GM10266 (cell line): ENCODE measurements around the gene RASSF3.
"Not testable (repeated sequence)": the region's sequence is repeated elsewhere in the genome, so short reads cannot be mapped to it uniquely, and the experiment has no call there.

ENCODE experiments used
- DNase-seq: peaks from one replicate; pipeline ENCODE4 v3.0.0; 2012; ENCODE audit errors: extremely low spot score
- TF ChIP-seq, protein P1 (sequence below): IDR thresholded peaks from 2 replicates; pipeline ENCODE4 v1.5.1; 2012; ENCODE audit warnings: mild to moderate bottlenecking, low read depth; ENCODE audit not compliant: control insufficient read depth, insufficient read depth; ENCODE audit errors: missing control alignments

Gene RASSF3

DNA sequence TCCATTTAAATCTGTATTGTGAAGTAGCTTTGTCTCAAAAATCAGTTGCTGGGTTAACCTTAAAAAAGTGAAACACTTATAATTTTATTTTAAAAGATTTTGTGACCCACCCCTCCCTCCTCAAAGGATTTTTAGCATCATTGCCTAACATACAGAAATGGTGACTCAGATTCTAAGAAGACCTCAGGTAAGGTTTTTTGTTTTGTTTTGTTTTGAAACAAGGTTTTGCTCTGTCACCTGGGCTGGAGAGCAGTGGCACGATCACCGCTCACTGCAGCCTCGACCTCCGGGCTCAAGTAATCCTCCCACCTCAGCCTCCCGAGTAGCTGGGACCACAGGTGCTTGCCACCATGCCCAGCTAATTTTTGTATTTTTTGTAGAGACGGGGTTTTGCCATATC lies 74.8 kb downstream of the RASSF3 start:
- TF ChIP-seq, protein P1, sequence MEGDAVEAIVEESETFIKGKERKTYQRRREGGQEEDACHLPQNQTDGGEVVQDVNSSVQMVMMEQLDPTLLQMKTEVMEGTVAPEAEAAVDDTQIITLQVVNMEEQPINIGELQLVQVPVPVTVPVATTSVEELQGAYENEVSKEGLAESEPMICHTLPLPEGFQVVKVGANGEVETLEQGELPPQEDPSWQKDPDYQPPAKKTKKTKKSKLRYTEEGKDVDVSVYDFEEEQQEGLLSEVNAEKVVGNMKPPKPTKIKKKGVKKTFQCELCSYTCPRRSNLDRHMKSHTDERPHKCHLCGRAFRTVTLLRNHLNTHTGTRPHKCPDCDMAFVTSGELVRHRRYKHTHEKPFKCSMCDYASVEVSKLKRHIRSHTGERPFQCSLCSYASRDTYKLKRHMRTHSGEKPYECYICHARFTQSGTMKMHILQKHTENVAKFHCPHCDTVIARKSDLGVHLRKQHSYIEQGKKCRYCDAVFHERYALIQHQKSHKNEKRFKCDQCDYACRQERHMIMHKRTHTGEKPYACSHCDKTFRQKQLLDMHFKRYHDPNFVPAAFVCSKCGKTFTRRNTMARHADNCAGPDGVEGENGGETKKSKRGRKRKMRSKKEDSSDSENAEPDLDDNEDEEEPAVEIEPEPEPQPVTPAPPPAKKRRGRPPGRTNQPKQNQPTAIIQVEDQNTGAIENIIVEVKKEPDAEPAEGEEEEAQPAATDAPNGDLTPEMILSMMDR = no peak
- DNase-seq = no peak

- no peak for DNase-seq
- TF ChIP-seq, protein P1 = no peak
These were observed 75.3 kb downstream of the RASSF3 start for GRCh38 chr12:64685605-64686004.

DNA sequence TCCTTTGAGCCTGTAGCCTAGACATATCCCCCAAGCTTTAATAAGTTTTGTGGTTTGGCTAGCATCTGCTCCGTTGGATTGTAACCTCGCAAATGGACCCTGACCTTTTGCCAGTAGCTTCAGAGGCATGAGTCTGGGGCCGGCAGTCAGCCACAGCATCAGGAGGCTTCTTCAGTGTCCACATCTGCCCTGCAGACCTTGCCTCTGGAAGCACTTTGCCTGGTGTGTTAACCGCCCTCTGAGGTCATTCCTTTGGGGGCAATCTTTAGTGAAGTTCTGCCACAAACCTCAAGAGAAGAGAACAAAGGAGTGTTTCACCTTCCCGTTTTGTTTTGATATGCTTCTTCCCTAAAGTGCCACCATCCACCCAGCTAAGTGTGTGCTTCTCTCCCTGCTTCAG lies 77.5 kb downstream of the RASSF3 start:
- TF ChIP-seq, protein P1 = no peak
- no peak for DNase-seq

DNA sequence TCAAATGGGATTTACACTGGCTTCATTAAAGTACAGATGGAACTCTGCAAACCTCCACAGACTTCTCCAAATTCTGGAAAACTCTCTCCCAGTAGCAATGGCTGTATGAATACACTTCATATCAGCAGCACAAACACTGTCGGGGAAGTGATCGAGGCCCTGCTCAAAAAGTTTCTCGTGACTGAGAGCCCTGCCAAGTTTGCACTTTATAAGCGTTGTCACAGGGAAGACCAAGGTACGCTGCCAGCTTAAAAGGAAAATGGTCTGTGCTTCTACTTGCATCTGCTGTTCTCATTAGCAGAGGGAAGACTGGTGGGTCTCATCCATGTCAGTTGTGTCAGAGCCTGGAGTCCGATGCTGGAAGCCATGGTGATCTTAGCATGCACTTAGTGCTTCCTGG lies 77.9 kb downstream of the RASSF3 start:
- TF ChIP-seq, protein P1 = no peak
- DNase-seq = no peak

DNA sequence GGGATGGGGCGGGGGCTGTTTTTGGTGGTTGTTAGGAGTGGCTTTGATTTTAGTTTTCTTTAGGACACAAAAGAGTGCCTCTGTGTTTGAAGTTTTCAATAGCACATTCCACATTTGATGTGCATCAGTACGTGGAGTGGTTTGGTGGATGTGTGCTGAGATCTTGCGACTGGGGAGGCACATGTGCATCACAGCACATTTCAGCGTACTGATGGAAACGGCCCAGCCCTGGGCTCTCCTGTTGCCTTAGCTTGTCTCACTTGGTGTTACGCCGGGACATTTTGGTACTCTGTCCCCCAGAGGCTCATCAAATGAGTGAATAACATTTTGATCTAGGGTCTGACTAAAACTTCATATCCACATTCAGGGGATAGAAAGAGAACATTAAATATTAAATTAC lies 78.4 kb downstream of the RASSF3 start:
- TF ChIP-seq, protein P1 = no peak
- DNase-seq = no peak

DNA sequence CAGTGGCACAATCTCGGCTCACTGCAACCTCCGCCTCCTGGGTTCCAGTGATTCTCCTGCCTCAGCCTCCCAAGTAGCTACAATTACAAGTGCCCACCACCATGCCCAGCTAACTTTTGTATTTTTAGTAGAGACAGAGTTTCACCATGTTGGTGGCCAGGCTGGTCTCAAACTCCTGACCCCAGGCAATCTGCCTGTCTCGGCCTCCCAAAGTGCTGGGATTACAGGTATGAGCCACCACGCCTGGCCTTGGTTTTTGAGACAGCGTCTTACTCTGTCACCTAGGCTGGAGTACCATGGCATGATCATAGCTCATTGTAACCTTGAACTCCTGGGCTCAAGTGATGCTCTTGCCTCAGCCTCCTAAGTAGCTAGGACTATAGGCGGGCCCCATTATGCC lies 79.9 kb downstream of the RASSF3 start:
- not testable (repeated sequence) for DNase-seq

DNA sequence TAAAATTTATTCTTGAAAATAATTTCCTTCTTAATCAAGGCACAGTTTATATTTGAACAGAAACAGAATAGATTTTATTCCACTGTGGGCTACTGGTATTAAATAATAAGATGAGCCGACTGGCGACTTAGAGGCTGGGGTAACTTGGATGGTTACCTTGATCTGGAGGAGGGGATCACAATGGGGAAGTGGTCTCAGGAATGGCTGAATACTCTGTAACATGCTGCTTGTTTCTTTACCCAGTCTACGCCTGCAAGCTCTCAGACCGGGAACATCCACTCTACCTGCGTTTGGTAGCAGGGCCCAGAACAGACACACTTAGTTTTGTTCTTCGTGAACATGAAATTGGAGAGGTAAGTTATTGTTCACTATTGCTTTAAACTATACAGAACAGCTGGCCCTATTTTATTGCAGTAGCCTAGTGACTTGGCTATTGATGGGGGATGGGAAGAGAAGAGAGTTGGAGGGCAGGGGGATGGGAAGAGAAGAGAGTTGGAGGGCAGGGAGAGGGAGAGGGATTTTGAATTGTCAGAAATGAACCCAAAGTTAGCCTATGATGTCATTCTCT lies 81.0 kb downstream of the RASSF3 start:
- no peak for DNase-seq
- TF ChIP-seq, protein P1 = no peak

DNA sequence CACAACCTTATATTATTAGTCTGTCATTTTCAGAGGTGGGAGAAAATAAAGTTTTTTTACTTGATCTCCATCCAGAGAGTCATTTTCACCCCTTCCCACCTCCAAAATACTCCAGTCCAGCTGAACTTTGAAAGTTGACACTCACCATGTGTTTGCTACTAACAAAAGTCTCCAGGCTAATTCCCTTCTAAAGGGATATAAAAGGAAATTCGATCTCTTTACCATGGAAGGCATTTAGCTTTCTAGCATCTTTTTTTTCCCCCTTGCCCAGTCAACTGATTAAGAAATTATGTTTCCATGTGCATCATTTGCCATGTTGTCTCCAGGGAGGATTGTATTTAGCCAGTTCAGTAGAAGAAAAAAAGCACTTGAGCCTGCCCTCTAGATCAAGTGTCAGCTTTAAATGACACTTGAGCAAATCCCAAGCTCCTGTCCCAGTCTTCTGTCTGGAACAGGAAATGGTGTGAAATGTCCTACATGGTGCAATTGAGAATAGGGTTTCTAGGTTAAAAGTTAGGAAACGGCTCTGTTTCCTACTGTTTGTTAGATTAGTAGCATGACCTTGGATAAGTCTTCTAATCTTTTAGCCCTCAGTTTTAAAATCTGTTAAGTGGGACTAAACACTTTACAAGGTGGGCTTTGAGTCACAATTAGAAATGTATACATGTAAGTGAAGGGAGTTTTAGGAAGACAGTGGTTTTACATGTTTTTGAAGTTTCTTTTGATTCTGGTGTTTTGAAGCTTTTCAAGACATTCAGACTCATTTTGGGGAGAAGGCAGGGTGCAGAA lies 81.7 kb downstream of the RASSF3 start:
- no peak for DNase-seq
- TF ChIP-seq, protein P1 = no peak
